HepG2 (cell line): ENCODE measurements around the gene NPAS2. TPM values are rescaled to one million over a fixed set of nuclear protein-coding genes. Genes with fewer than 3 reads are reported as not detected.
A peak's percentile ranks its signal among the peaks of the same experiment; 100 is the strongest.

ENCODE experiments used
- CBX2 ChIP-seq, 2 experiments: fragments of 200-600 bp in 1 of 2; sonication (generic); formaldehyde crosslinking in 1 of 2; IDR thresholded peaks; 2 replicates each; pipeline versions ENCODE4 v1.7.0 to v1.8.1; 2018 to 2022; ENCODE audit warnings: low read depth in 2 of 2, low read length in 1 of 2, mild to moderate bottlenecking in 1 of 2, missing genetic modification reagents in 1 of 2
- FOXJ3 ChIP-seq: sonication (generic); formaldehyde crosslinking; IDR thresholded peaks from 2 replicates; pipeline ENCODE4 v1.4.0; 2020; ENCODE audit warnings: missing genetic modification reagents, mild to moderate bottlenecking, borderline replicate concordance
- ISL2 ChIP-seq: sonication (generic); formaldehyde crosslinking; IDR thresholded peaks from 2 replicates; pipeline ENCODE4 v1.5.0; 2020; ENCODE audit warnings: missing genetic modification reagents
- JARID2 ChIP-seq: sonication (generic); formaldehyde crosslinking; IDR thresholded peaks from 2 replicates; pipeline ENCODE4 v1.8.1; 2023; ENCODE audit warnings: missing genetic modification reagents, inconsistent platforms; ENCODE audit not compliant: insufficient replicate concordance
- MAFK ChIP-seq, 2 experiments: IDR thresholded peaks in 1 of 2; conservative IDR thresholded peaks in 1 of 2; 2 replicates each; pipeline ENCODE4 v1.6.1; 2011; ENCODE audit warnings: improper control_type of control experiment in 2 of 2, low read length in 2 of 2
- MED1 ChIP-seq: sonication (generic); formaldehyde crosslinking; IDR thresholded peaks from 2 replicates; pipeline ENCODE4 v1.4.0; 2020; ENCODE audit warnings: missing genetic modification reagents
- MEIS1 ChIP-seq: sonication (generic); formaldehyde crosslinking; IDR thresholded peaks from 2 replicates; pipeline ENCODE4 v1.9.0; 2021; ENCODE audit warnings: mild to moderate bottlenecking, missing genetic modification reagents, moderate library complexity, borderline replicate concordance
- NR2F6 ChIP-seq, 2 experiments: IDR thresholded peaks; 2 replicates each; pipeline ENCODE4 v1.6.1; 2016; ENCODE audit warnings: antibody characterized with exemption in 1 of 2, mild to moderate bottlenecking in 1 of 2
- PPARG ChIP-seq: conservative IDR thresholded peaks from 2 replicates; pipeline ENCODE4 v1.6.1; 2016; ENCODE audit warnings: missing biosample characterization, missing genetic modification reagents
- YEATS4 ChIP-seq: sonication (generic); formaldehyde crosslinking; IDR thresholded peaks from 2 replicates; pipeline ENCODE4 v1.4.0; 2020; ENCODE audit warnings: missing genetic modification reagents, borderline replicate concordance
- ZNF558 ChIP-seq: sonication (generic); formaldehyde crosslinking; IDR thresholded peaks from 2 replicates; pipeline ENCODE4 v1.9.0; 2022; ENCODE audit warnings: mild to moderate bottlenecking, missing genetic modification reagents, borderline replicate concordance
- ZNF562 ChIP-seq: sonication (generic); formaldehyde crosslinking; IDR thresholded peaks from 2 replicates; pipeline ENCODE4 v1.8.0; 2022; ENCODE audit warnings: missing genetic modification reagents, borderline replicate concordance
- ZNF616 ChIP-seq: sonication (generic); formaldehyde crosslinking; IDR thresholded peaks from 2 replicates; pipeline ENCODE4 v1.5.0; 2020; ENCODE audit warnings: low read depth, mild to moderate bottlenecking, missing genetic modification reagents
- ZNF792 ChIP-seq: IDR thresholded peaks from 2 replicates; pipeline ENCODE4 v1.6.1; 2016
- ZSCAN12 ChIP-seq: sonication (generic); formaldehyde crosslinking; IDR thresholded peaks from 2 replicates; pipeline ENCODE4 v1.9.0; 2021; ENCODE audit warnings: mild to moderate bottlenecking, missing genetic modification reagents
- ZSCAN29 ChIP-seq: sonication (generic); formaldehyde crosslinking; conservative IDR thresholded peaks from 2 replicates; pipeline ENCODE4 v1.4.0; 2020; ENCODE audit warnings: mild to moderate bottlenecking, missing genetic modification reagents
- polyA plus RNA-seq, 8 experiments: library from polyadenylated mRNA; depleted of rRNA in 3 of 8; stranded (reverse) in 7 of 8; unstranded in 1 of 8; fragments of >200 nt; fragmentation: Illumina TruSeq in 4 of 8; extraction: Trizol in 4 of 8; gene quantifications; 2 replicates each; pipeline versions ENCODE4 v1.2.1 to v1.2.3, GENCODE V29; 2011 to 2016; ENCODE audit warnings: low read depth in 4 of 8, missing spikeins in 1 of 8, mixed read lengths in 1 of 8; ENCODE audit not compliant: insufficient read depth in 1 of 8
- total RNA-seq, 5 experiments: library from RNA; depleted of rRNA; stranded (reverse); fragments of >200 nt; fragmentation: Illumina TruSeq; extraction: Trizol; gene quantifications; 2 replicates each; pipeline ENCODE4 v1.2.3, GENCODE V29; 2016; ENCODE audit warnings: low read depth in 1 of 5
- TF ChIP-seq, protein P1 (sequence below): IDR thresholded peaks from 2 replicates; pipeline ENCODE4 v1.6.1; 2016; ENCODE audit warnings: low read depth, borderline replicate concordance
- TF ChIP-seq, protein P2 (sequence below): IDR thresholded peaks from 2 replicates; pipeline ENCODE4 v1.6.1; 2016
- TF ChIP-seq, protein P3 (sequence below): sonication (generic); formaldehyde crosslinking; IDR thresholded peaks from 2 replicates; pipeline ENCODE4 v1.5.1; 2020; ENCODE audit warnings: mild to moderate bottlenecking, missing genetic modification reagents, borderline replicate concordance
- TF ChIP-seq, protein P4 (sequence below): IDR thresholded peaks from 2 replicates; pipeline ENCODE4 v1.6.1; 2016; ENCODE audit warnings: control low read depth
- TF ChIP-seq, protein P5 (sequence below): sonication (generic); formaldehyde crosslinking; IDR thresholded peaks from 2 replicates; pipeline ENCODE4 v1.5.0; 2020; ENCODE audit warnings: mild to moderate bottlenecking, missing genetic modification reagents
- TF ChIP-seq, protein P6 (sequence below): fragments of 450-650 bp; IDR thresholded peaks from 2 replicates; pipeline ENCODE4 v1.6.1; 2017

The NPAS2 gene
- total and polyA plus RNA-seq, 2 of the 13 experiments (the other 11 are each of a cell fraction or from before 2014, with no cell fraction given), result 14.8 to 37.5 TPM

DNA sequence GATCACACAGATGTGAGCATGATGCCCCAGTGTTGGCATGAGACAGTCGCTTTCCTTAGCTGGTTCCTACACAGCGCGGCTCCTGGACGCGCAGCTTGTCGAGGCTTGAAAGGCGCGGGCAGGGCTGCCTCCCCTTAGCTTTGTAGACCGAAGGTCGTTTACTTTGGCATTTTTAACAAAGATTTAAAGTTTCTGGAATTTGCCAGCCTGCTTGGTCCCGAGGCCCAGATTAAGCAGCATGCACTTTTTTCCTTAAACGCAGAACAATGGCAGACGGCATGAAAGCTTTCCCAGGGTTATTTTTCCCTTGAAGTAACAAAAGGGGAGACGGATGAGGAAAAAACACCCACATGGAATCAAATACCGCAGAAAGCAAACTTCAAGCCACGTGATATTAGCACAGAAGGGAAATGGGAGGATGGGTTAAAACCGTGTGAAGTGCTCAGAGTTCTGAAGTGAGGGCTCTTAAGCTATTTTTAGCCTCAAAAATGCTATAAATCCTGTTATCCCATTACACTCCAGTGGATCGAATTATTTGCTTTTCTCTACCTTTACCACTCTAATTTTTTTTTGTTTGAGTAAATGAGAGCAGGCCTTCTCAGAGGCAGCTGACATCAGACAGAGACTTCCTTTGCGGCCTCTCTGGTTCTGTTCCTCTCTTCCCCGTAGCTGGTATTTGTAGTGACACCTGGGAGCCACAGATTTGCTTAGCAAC, 55.7 kb downstream of the NPAS2 start (continued):
- TF ChIP-seq, protein P1, sequence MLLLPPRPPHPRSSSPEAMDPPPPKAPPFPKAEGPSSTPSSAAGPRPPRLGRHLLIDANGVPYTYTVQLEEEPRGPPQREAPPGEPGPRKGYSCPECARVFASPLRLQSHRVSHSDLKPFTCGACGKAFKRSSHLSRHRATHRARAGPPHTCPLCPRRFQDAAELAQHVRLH (CRISPR knock-in tag), result no peak
- no peak for TF ChIP-seq JARID2 (CRISPR knock-in tag)
- TF ChIP-seq NR2F6 (IDR thresholded peaks at IDR 0.05), result peak; percentile 28; the same call in 1 of the 2 replicates
- TF ChIP-seq NR2F6 (CRISPR knock-in tag; IDR thresholded peaks at IDR 0.05), result no peak
- no peak for TF ChIP-seq ZNF562 (CRISPR knock-in tag)
- no peak for TF ChIP-seq ZNF792 (CRISPR knock-in tag)
- TF ChIP-seq, protein P2, sequence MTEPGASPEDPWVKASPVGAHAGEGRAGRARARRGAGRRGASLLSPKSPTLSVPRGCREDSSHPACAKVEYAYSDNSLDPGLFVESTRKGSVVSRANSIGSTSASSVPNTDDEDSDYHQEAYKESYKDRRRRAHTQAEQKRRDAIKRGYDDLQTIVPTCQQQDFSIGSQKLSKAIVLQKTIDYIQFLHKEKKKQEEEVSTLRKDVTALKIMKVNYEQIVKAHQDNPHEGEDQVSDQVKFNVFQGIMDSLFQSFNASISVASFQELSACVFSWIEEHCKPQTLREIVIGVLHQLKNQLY (CRISPR knock-in tag), result peak; percentile 41; the same call in 1 of the 2 replicates
- TF ChIP-seq PPARG (CRISPR knock-in tag), result peak; percentile 76
- peak; percentile 21; the same call in 1 of the 2 replicates for TF ChIP-seq FOXJ3 (CRISPR knock-in tag)
- TF ChIP-seq CBX2 (IDR thresholded peaks at IDR 0.05; ENCODE audit: low read depth, low read length), result no peak
- no peak for TF ChIP-seq CBX2 (CRISPR knock-in tag; IDR thresholded peaks at IDR 0.05; ENCODE audit: low read depth)
- no peak for TF ChIP-seq MEIS1 (CRISPR knock-in tag)
- TF ChIP-seq ZNF616 (CRISPR knock-in tag), result no peak
- no peak for TF ChIP-seq ZNF558 (CRISPR knock-in tag)
- TF ChIP-seq ISL2 (CRISPR knock-in tag), result no peak; the same call in 1 of the 2 replicates
- TF ChIP-seq MED1 (CRISPR knock-in tag), result peak; percentile 67
- TF ChIP-seq, protein P3, sequence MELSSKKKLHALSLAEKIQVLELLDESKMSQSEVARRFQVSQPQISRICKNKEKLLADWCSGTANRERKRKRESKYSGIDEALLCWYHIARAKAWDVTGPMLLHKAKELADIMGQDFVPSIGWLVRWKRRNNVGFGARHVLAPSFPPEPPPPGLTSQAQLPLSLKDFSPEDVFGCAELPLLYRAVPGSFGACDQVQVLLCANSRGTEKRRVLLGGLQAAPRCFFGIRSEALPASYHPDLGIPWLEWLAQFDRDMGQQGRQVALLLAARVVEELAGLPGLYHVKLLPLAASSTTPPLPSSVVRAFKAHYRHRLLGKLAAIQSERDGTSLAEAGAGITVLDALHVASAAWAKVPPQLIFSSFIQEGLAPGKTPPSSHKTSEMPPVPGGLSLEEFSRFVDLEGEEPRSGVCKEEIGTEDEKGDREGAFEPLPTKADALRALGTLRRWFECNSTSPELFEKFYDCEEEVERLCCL, result no peak
- TF ChIP-seq ZSCAN12, result no peak
- TF ChIP-seq ZSCAN29 (CRISPR knock-in tag), result no peak
- TF ChIP-seq, protein P4, sequence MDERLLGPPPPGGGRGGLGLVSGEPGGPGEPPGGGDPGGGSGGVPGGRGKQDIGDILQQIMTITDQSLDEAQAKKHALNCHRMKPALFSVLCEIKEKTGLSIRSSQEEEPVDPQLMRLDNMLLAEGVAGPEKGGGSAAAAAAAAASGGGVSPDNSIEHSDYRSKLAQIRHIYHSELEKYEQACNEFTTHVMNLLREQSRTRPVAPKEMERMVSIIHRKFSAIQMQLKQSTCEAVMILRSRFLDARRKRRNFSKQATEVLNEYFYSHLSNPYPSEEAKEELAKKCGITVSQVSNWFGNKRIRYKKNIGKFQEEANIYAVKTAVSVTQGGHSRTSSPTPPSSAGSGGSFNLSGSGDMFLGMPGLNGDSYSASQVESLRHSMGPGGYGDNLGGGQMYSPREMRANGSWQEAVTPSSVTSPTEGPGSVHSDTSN (CRISPR knock-in tag), result no peak
- TF ChIP-seq MAFK (conservative IDR thresholded peaks at IDR 0.05 in 1 of 2, IDR thresholded peaks at IDR 0.05 in 1 of 2; ENCODE audit: low read length in 2 of 2), result no peak
- TF ChIP-seq, protein P5, sequence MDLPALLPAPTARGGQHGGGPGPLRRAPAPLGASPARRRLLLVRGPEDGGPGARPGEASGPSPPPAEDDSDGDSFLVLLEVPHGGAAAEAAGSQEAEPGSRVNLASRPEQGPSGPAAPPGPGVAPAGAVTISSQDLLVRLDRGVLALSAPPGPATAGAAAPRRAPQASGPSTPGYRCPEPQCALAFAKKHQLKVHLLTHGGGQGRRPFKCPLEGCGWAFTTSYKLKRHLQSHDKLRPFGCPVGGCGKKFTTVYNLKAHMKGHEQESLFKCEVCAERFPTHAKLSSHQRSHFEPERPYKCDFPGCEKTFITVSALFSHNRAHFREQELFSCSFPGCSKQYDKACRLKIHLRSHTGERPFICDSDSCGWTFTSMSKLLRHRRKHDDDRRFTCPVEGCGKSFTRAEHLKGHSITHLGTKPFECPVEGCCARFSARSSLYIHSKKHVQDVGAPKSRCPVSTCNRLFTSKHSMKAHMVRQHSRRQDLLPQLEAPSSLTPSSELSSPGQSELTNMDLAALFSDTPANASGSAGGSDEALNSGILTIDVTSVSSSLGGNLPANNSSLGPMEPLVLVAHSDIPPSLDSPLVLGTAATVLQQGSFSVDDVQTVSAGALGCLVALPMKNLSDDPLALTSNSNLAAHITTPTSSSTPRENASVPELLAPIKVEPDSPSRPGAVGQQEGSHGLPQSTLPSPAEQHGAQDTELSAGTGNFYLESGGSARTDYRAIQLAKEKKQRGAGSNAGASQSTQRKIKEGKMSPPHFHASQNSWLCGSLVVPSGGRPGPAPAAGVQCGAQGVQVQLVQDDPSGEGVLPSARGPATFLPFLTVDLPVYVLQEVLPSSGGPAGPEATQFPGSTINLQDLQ (CRISPR knock-in tag), result no peak
- TF ChIP-seq, protein P6, sequence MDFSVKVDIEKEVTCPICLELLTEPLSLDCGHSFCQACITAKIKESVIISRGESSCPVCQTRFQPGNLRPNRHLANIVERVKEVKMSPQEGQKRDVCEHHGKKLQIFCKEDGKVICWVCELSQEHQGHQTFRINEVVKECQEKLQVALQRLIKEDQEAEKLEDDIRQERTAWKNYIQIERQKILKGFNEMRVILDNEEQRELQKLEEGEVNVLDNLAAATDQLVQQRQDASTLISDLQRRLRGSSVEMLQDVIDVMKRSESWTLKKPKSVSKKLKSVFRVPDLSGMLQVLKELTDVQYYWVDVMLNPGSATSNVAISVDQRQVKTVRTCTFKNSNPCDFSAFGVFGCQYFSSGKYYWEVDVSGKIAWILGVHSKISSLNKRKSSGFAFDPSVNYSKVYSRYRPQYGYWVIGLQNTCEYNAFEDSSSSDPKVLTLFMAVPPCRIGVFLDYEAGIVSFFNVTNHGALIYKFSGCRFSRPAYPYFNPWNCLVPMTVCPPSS, result no peak
- TF ChIP-seq YEATS4 (CRISPR knock-in tag), result peak; percentile 57; the same call in 1 of the 2 replicates
